ENCODE results near the gene NFKBIL1.
A peak's percentile ranks its signal among the peaks of the same experiment; 100 is the strongest.

NFKBIL1 gene

DNA sequence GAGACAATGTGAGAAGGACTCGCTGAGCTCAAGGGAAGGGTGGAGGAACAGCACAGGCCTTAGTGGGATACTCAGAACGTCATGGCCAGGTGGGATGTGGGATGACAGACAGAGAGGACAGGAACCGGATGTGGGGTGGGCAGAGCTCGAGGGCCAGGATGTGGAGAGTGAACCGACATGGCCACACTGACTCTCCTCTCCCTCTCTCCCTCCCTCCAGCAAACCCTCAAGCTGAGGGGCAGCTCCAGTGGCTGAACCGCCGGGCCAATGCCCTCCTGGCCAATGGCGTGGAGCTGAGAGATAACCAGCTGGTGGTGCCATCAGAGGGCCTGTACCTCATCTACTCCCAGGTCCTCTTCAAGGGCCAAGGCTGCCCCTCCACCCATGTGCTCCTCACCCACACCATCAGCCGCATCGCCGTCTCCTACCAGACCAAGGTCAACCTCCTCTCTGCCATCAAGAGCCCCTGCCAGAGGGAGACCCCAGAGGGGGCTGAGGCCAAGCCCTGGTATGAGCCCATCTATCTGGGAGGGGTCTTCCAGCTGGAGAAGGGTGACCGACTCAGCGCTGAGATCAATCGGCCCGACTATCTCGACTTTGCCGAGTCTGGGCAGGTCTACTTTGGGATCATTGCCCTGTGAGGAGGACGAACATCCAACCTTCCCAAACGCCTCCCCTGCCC is 29.6 kb downstream of the NFKBIL1 start:
- peak; percentile 78 for DNase-seq (ENCODE audit: low read depth)
- peak overlapping the region; percentile 73 for H3K4me3 ChIP-seq (ENCODE audit: low read depth, low read length)
- TF ChIP-seq, protein P1, sequence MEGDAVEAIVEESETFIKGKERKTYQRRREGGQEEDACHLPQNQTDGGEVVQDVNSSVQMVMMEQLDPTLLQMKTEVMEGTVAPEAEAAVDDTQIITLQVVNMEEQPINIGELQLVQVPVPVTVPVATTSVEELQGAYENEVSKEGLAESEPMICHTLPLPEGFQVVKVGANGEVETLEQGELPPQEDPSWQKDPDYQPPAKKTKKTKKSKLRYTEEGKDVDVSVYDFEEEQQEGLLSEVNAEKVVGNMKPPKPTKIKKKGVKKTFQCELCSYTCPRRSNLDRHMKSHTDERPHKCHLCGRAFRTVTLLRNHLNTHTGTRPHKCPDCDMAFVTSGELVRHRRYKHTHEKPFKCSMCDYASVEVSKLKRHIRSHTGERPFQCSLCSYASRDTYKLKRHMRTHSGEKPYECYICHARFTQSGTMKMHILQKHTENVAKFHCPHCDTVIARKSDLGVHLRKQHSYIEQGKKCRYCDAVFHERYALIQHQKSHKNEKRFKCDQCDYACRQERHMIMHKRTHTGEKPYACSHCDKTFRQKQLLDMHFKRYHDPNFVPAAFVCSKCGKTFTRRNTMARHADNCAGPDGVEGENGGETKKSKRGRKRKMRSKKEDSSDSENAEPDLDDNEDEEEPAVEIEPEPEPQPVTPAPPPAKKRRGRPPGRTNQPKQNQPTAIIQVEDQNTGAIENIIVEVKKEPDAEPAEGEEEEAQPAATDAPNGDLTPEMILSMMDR (IDR thresholded peaks at IDR 0.05; ENCODE audit: insufficient read depth, low read depth, low read length, missing control alignments): no peak

DNA sequence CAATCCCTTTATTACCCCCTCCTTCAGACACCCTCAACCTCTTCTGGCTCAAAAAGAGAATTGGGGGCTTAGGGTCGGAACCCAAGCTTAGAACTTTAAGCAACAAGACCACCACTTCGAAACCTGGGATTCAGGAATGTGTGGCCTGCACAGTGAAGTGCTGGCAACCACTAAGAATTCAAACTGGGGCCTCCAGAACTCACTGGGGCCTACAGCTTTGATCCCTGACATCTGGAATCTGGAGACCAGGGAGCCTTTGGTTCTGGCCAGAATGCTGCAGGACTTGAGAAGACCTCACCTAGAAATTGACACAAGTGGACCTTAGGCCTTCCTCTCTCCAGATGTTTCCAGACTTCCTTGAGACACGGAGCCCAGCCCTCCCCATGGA is 30.2 kb downstream of the NFKBIL1 start:
- peak overlapping the region; percentile 73 for H3K4me3 ChIP-seq (ENCODE audit: low read depth, low read length)
- peak; percentile 15 for DNase-seq (ENCODE audit: low read depth)
- TF ChIP-seq, protein P1 (IDR thresholded peaks at IDR 0.05; ENCODE audit: insufficient read depth, low read depth, low read length, missing control alignments): no peak

DNA sequence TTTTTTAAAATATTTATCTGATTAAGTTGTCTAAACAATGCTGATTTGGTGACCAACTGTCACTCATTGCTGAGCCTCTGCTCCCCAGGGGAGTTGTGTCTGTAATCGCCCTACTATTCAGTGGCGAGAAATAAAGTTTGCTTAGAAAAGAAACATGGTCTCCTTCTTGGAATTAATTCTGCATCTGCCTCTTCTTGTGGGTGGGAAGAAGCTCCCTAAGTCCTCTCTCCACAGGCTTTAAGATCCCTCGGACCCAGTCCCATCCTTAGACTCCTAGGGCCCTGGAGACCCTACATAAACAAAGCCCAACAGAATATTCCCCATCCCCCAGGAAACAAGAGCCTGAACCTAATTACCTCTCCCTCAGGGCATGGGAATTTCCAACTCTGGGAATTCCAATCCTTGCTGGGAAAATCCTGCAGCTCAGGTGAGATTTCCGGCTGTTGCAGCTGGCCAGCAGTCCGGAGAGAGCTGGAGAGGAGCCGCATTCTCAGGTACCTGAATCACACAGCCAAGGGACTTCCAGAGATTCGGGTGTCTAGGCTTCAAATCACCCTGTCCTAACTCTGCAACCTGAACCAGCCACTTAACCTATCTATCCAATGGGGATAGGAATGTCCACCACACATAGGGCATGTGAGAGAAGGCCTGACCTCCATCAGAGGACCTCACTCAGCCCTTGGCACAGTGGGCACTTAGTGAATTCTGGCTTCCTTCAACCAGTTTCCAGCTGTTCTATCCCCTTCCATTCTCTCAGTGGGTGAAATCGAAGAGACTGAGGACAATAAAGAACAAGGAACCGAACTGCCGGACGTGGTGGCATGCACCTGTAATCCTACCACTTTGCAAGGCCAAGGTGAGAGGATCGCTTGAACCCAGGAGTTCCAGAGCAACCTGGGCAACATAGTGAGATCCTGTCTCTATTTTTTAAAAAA is 31.0 kb downstream of the NFKBIL1 start:
- peak overlapping the region; percentile 84 for H3K4me3 ChIP-seq (ENCODE audit: low read depth, low read length)

GRCh38 chr6:31579119-31579505 is 31.7 kb downstream of the NFKBIL1 start:
- DNase-seq (ENCODE audit: low read depth): no peak
- H3K4me3 ChIP-seq (ENCODE audit: low read depth, low read length): peak overlapping the region; percentile 84

More for the DNA sequence above, 31.0 kb downstream of the NFKBIL1 start:
- peak; percentile 24 for DNase-seq (ENCODE audit: low read depth)
- TF ChIP-seq, protein P1 (IDR thresholded peaks at IDR 0.05; ENCODE audit: insufficient read depth, low read depth, low read length, missing control alignments): no peak

GRCh38 chr6:31579546-31580437 is 32.4 kb downstream of the NFKBIL1 start:
- TF ChIP-seq, protein P1 (IDR thresholded peaks at IDR 0.05; ENCODE audit: insufficient read depth, low read depth, low read length, missing control alignments): no peak
- DNase-seq (ENCODE audit: low read depth): no peak
- peak overlapping the region; percentile 84 for H3K4me3 ChIP-seq (ENCODE audit: low read depth, low read length)

More at GRCh38 chr6:31579119-31579505, 31.7 kb downstream of the NFKBIL1 start:
- TF ChIP-seq, protein P1 (IDR thresholded peaks at IDR 0.05; ENCODE audit: insufficient read depth, low read depth, low read length, missing control alignments): no peak

DNA sequence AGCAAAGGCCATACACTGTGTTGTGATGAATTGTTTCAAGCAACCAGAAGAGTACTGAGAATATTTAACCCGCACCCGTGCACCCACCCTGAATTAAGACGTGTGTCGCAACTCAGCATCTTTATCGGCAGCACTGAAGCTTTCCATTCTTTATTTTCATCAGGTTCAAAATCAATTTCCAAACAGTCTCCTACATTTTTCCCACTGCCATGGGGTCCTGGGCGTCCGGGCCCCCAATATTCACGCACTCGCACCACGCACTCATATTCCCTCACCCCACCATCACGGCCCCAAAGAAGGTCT is 33.0 kb downstream of the NFKBIL1 start:
- TF ChIP-seq, protein P1 (IDR thresholded peaks at IDR 0.05; ENCODE audit: insufficient read depth, low read depth, low read length, missing control alignments): no peak
- no peak for DNase-seq (ENCODE audit: low read depth)
- peak overlapping the region; percentile 84 for H3K4me3 ChIP-seq (ENCODE audit: low read depth, low read length)

Data from GM12865 (cell line).